AG04450 (cell line): ENCODE results near the gene STIP1. TPM values are rescaled to one million over a fixed set of nuclear protein-coding genes. Genes with fewer than 3 reads are reported as not detected.

Experiments used
- CTCF ChIA-PET: fragments of 300-600, 350-600 bp; formaldehyde crosslinking; extraction: SDS; loops from one replicate; lab custom pipeline; 2022; ENCODE audit warnings: antibody characterized with exemption, inconsistent platforms; lab: Charles Lee
- POLR2A ChIA-PET: fragments of 350-600 bp; formaldehyde crosslinking; extraction: SDS; loops from one replicate; lab custom pipeline; 2021; ENCODE audit warnings: antibody characterized with exemption, inconsistent platforms; lab: Yijun Ruan, JAX
- DNase-seq: peaks from one replicate; pipeline ENCODE4 v3.0.0-alpha.2; 2011; ENCODE audit warnings: low read depth, low spot score
- H3K27ac ChIP-seq: one replicate; pipeline ENCODE4 v1.5.1; 2012; ENCODE audit warnings: low read depth, low read length, control low read depth
- H3K27me3 ChIP-seq: one replicate; pipeline ENCODE4 v1.6.0; 2012; ENCODE audit warnings: low read length; ENCODE audit not compliant: control insufficient read depth, insufficient read depth
- H3K4me3 ChIP-seq: 2 replicates; pipeline ENCODE4 v1.5.1; 2011; ENCODE audit warnings: mild to moderate bottlenecking, low read depth, low read length, control low read depth
- H3K9me3 ChIP-seq: 2 replicates; pipeline ENCODE4 v1.5.1; 2012; ENCODE audit warnings: low read length; ENCODE audit not compliant: control insufficient read depth, insufficient read depth
- CTCF ChIP-seq: IDR thresholded peaks from 2 replicates; pipeline ENCODE4 v1.5.1; 2011; ENCODE audit warnings: low read depth, low read length, control low read depth, inconsistent platforms
- polyA plus RNA-seq: library from polyadenylated mRNA; depleted of rRNA; stranded (reverse); fragments of >200 nt; gene quantifications from 2 replicates; pipeline ENCODE4 v1.2.3, GENCODE V29; 2011

Gene STIP1
- polyA plus RNA-seq, 1 experiment = 171 TPM

GRCh38 chr11:64203421-64204079, 17.6 kb downstream of the STIP1 start:
- no peak overlapping the region for H3K4me3 ChIP-seq
- H3K27me3 ChIP-seq = no peaks in the 10 kb centered on the region
- ChIA-PET POLR2A (interaction anchor here (0.6 to 2.0 kb wide), 4 partner anchors 18 to 1389 kb away, joined by 3 to 17 read pairs (median 6); partner anchors contain the start of gene STIP1), CTCF (interaction anchor here (0.6 to 6.8 kb wide), 9 partner anchors 11 to 294 kb away, joined by 3 to 125 read pairs (median 21); partner anchors contain the start of gene PLCB3)
- no peak for DNase-seq
- no peak for TF ChIP-seq CTCF
- no peaks in the 10 kb centered on the region; the same call in 1 of the 2 replicates for H3K9me3 ChIP-seq
- H3K27ac ChIP-seq = peak overlapping the region; percentile 21

- no peak for DNase-seq
- Histone ChIP-seq H3K27ac (peak overlapping the region; percentile 21), H3K27me3 (no peaks in the 10 kb centered on the region), H3K9me3 (no peaks in the 10 kb centered on the region; the same call in 1 of the 2 replicates), H3K4me3 (no peak overlapping the region)
- CTCF ChIA-PET = interaction anchor here (0.6 to 6.8 kb wide), 23 partner anchors 8 to 370 kb away, joined by 3 to 125 read pairs (median 5); partner anchors contain the start of genes NUDT22, PLCB3, PRDX5 and TRMT112
- POLR2A ChIA-PET = interaction anchor here (1.0 to 2.0 kb wide), 8 partner anchors 11 to 97 kb away, joined by 3 to 17 read pairs (median 4); partner anchors contain the start of genes NUDT22, STIP1 and TRPT1
- TF ChIP-seq CTCF = no peak
Measured at GRCh38 chr11:64204080-64204440, 18.1 kb downstream of the STIP1 start.

GRCh38 chr11:64204464-64204989, 18.6 kb downstream of the STIP1 start:
- Histone ChIP-seq H3K27ac (no peak overlapping the region), H3K9me3 (no peaks in the 10 kb centered on the region; the same call in 1 of the 2 replicates), H3K27me3 (no peaks in the 10 kb centered on the region), H3K4me3 (no peak overlapping the region)
- POLR2A ChIA-PET = interaction anchor here (0.7 to 2.0 kb wide), 9 partner anchors 8 to 96 kb away, joined by 3 to 17 read pairs (median 4); partner anchors contain the start of genes NUDT22, STIP1 and TRPT1
- CTCF ChIA-PET = interaction anchor here (0.6 to 6.8 kb wide), 27 partner anchors 8 to 370 kb away, joined by 3 to 125 read pairs (median 4); partner anchors contain the start of genes NUDT22, PLCB3, PRDX5 and TRMT112
- DNase-seq = peak; percentile 95
- TF ChIP-seq CTCF = peak; percentile 67

GRCh38 chr11:64206457-64207255, 20.7 kb downstream of the STIP1 start, which contains the start of gene FERMT3:
Gene FERMT3, plus strand, starts transcription at chr11:64206721. Its CDS starts 644 bp downstream, at chr11:64207365.
- Histone ChIP-seq H3K9me3 (no peaks in the 10 kb centered on the region; the same call in 1 of the 2 replicates), H3K27me3 (no peaks in the 10 kb centered on the region), H3K27ac (peak within 1 kb of the TSS; percentile 57), H3K4me3 (no peak within 1 kb of the TSS)
- POLR2A ChIA-PET = interaction anchor here (1.0 to 3.4 kb wide), 5 partner anchors 11 to 111 kb away, joined by 3 to 27 read pairs (median 5); partner anchors contain the start of genes NUDT22, PRDX5, STIP1 and TRMT112
- no peak for DNase-seq
- TF ChIP-seq CTCF = no peak
- CTCF ChIA-PET = interaction anchor here (0.5 to 6.8 kb wide), 8 partner anchors 9 to 206 kb away, joined by 3 to 125 read pairs (median 14); partner anchors contain the start of gene PLCB3
